Spleen (tissue), 7 donors: ENCODE data around the gene TENM4.

ENCODE experiments used
- CTCF ChIP-seq, 11 experiments: fragments of 200-600 bp in 7 of 11; fragments of 450-650 bp in 4 of 11; sonication (generic) in 4 of 11; IDR thresholded peaks in 8 of 11; conservative IDR thresholded peaks in 3 of 11; 1 replicate in 7 of 11; 2 replicates in 4 of 11; pipeline versions ENCODE4 v1.4.0 to v1.8.0; 2016 to 2021; ENCODE audit warnings: antibody characterized with exemption in 11 of 11, inconsistent platforms in 4 of 11, mild to moderate bottlenecking in 1 of 11
- POLR2AphosphoS5 ChIP-seq, 3 donors: sonication (generic); formaldehyde crosslinking; IDR thresholded peaks; one replicate each; pipeline ENCODE4 v1.5.1; 2017; ENCODE audit warnings: antibody characterized with exemption in 3 of 3
- donor health status: DM: no; HTN: no; CAD: no; lungs with moderate emphysema.
- donor health status: DM: no; HTN: no; CAD: no.
- donor health status: DM: no; HTN: no; CAD: no.

DNA sequence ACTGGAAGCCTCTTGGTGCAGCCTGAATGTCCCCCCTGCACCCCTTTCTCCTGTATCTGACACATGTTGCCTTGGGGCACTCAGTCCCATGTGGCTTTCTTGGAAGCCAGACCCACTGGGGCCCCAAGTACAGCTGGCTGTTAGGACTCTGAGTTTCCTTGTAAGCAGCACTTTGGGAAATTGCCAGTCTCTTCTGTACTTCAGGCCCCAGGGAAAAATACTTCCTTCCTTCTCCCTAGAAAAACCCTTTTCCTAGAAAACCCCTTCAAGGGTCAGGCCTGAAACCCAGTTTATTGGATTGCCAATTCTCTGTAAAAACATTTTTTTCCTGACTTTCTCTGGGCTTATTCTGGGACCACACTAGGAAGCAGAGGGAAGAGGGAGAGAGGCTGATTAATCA is 360.3 kb downstream of the TENM4 start:
- no peak for TF ChIP-seq CTCF (IDR thresholded peaks at IDR 0.05 in 8 of 11, conservative IDR thresholded peaks at IDR 0.05 in 3 of 11)
- TF ChIP-seq POLR2AphosphoS5 (IDR thresholded peaks at IDR 0.05): no peak
